Mesenchymal stem cell (in vitro differentiated cells and primary cell): Measurements from ENCODE around the gene PAX5.

ENCODE experiments used
- DNase-seq: peaks from one replicate; pipeline ENCODE4 v3.0.0-alpha.2; 2013
- H2AFZ ChIP-seq: one replicate; pipeline ENCODE4 v1.6.1; 2013; ENCODE audit warnings: low read depth, mild to moderate bottlenecking, control low read depth, inconsistent platforms, low read length, moderate library complexity
- H2AK5ac ChIP-seq: 2 replicates; pipeline ENCODE4 v1.6.1; 2013; ENCODE audit warnings: low read length, moderate library complexity, mild to moderate bottlenecking, inconsistent platforms; ENCODE audit not compliant: severe bottlenecking
- H2BK120ac ChIP-seq: one replicate; pipeline ENCODE4 v1.6.1; 2013; ENCODE audit warnings: low read depth, mild to moderate bottlenecking, inconsistent platforms, low read length, moderate library complexity
- H2BK12ac ChIP-seq, 2 experiments: one replicate each; pipeline ENCODE4 v1.6.1; 2013; ENCODE audit warnings: inconsistent platforms in 2 of 2, low read length in 2 of 2, mild to moderate bottlenecking in 2 of 2, moderate library complexity in 2 of 2, control low read depth in 1 of 2
- H2BK15ac ChIP-seq: one replicate; pipeline ENCODE4 v1.6.1; 2013; ENCODE audit warnings: mild to moderate bottlenecking, low read depth, inconsistent platforms; ENCODE audit not compliant: poor library complexity, severe bottlenecking
- H2BK5ac ChIP-seq: 2 replicates; pipeline ENCODE4 v1.6.1; 2013; ENCODE audit warnings: low read depth, mild to moderate bottlenecking, low read length, control low read depth, inconsistent platforms; ENCODE audit not compliant: poor library complexity, severe bottlenecking
- H3K14ac ChIP-seq, 2 experiments: one replicate each; pipeline ENCODE4 v1.6.1; 2013; ENCODE audit warnings: inconsistent platforms in 2 of 2, low read length in 2 of 2, control low read depth in 1 of 2, mild to moderate bottlenecking in 1 of 2, moderate library complexity in 1 of 2
- H3K18ac ChIP-seq, 2 experiments: one replicate each; pipeline ENCODE4 v1.6.1; 2013; ENCODE audit warnings: inconsistent platforms in 2 of 2, low read length in 2 of 2, control low read depth in 1 of 2, low read depth in 1 of 2, mild to moderate bottlenecking in 1 of 2
- H3K23ac ChIP-seq, 2 experiments: one replicate each; pipeline ENCODE4 v1.6.1; 2013; ENCODE audit warnings: inconsistent platforms in 2 of 2, low read length in 2 of 2, mild to moderate bottlenecking in 2 of 2, moderate library complexity in 2 of 2, control low read depth in 1 of 2
- H3K27ac ChIP-seq: 2 replicates; pipeline ENCODE4 v1.5.1; 2013; ENCODE audit warnings: mild to moderate bottlenecking, moderate library complexity, low read length, control low read depth, inconsistent platforms; ENCODE audit not compliant: poor library complexity, severe bottlenecking
- H3K27me3 ChIP-seq, 2 experiments: 2 replicates each; pipeline versions ENCODE4 v1.6.1 to v1.7.0; 2013; ENCODE audit warnings: low read length in 2 of 2, mild to moderate bottlenecking in 2 of 2, moderate library complexity in 2 of 2, control low read depth in 1 of 2, inconsistent platforms in 1 of 2; ENCODE audit not compliant: control insufficient read depth in 1 of 2, insufficient read depth in 1 of 2
- H3K36me3 ChIP-seq, 2 experiments: 2 replicates each; pipeline versions ENCODE4 v1.6.1 to v1.7.0; 2013; ENCODE audit warnings: low read length in 2 of 2, control low read depth in 1 of 2, inconsistent platforms in 1 of 2, low read depth in 1 of 2, mild to moderate bottlenecking in 1 of 2; ENCODE audit not compliant: insufficient read depth in 2 of 2, control insufficient read depth in 1 of 2
- H3K4ac ChIP-seq, 2 experiments: one replicate each; pipeline ENCODE4 v1.6.1; 2013; ENCODE audit warnings: inconsistent platforms in 2 of 2, low read length in 2 of 2, mild to moderate bottlenecking in 2 of 2, moderate library complexity in 2 of 2, control low read depth in 1 of 2, low read depth in 1 of 2
- H3K4me1 ChIP-seq: 2 replicates; pipeline ENCODE4 v1.6.1; 2013; ENCODE audit warnings: low read depth, low read length, control low read depth; ENCODE audit not compliant: control insufficient read depth, insufficient read depth
- H3K4me2 ChIP-seq: 2 replicates; pipeline ENCODE4 v1.6.1; 2013; ENCODE audit warnings: low read length, mild to moderate bottlenecking, inconsistent platforms; ENCODE audit not compliant: poor library complexity, severe bottlenecking
- H3K4me3 ChIP-seq, 2 experiments: 2 replicates each; pipeline versions ENCODE4 v1.5.1 to v1.7.0; 2013; ENCODE audit warnings: low read length in 2 of 2, mild to moderate bottlenecking in 2 of 2, control low read depth in 1 of 2, low read depth in 1 of 2; ENCODE audit not compliant: insufficient read depth in 1 of 2
- H3K79me1 ChIP-seq: replicated peaks from 2 replicates; pipeline ENCODE4 v1.6.1; 2013; ENCODE audit warnings: mild to moderate bottlenecking, control low read depth, low read length, inconsistent platforms; ENCODE audit not compliant: poor library complexity, severe bottlenecking
- H3K9ac ChIP-seq: 2 replicates; pipeline ENCODE4 v1.7.0; 2013; ENCODE audit warnings: mild to moderate bottlenecking, low read length, moderate library complexity
- H3K9me3 ChIP-seq: 2 replicates; pipeline ENCODE4 v1.7.0; 2013; ENCODE audit warnings: mild to moderate bottlenecking, low read length; ENCODE audit not compliant: control insufficient read depth
- H4K8ac ChIP-seq: one replicate; pipeline ENCODE4 v1.6.1; 2013; ENCODE audit warnings: inconsistent platforms, mild to moderate bottlenecking, low read length, moderate library complexity
- H4K91ac ChIP-seq: one replicate; pipeline ENCODE4 v1.6.1; 2013; ENCODE audit warnings: mild to moderate bottlenecking, low read length, inconsistent platforms
- WGBS: methylation state at CpG from one replicate; pipeline ENCODE4 v1.1.7; 2013; ENCODE audit warnings: mixed read lengths; 5-methylcytosine and 5-hydroxymethylcytosine counted together

Gene PAX5

DNA sequence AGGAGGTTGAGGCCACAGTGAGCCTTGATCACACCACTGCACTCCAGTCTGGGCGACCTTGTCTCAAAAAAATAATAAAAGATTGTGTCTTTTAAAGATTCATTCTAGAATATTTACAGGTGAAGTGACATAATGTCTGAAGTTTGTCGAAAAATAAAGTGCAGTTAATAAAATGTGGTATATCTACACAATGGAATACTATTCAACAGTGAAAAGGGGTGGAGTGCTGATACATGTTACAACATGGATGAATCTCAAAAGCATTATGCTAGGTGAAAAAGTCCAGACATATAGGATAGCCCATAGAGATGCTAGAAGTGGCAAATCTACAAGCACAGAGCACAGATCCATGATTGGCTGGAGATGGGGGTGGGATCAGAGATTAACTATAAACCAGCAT lies 101.9 kb downstream of the PAX5 start:
- Histone ChIP-seq H3K4me3 (no peak overlapping the region), H4K91ac (no peak overlapping the region), H4K8ac (no peak overlapping the region), H3K14ac (no peak overlapping the region), H3K79me1 (no peaks in the 10 kb centered on the region), H2BK15ac (no peak overlapping the region), H3K23ac (no peak overlapping the region), H2BK5ac (no peak overlapping the region), H2AFZ (no peak overlapping the region), H3K18ac (no peak overlapping the region), H3K9me3 (peaks cover 5% of the 10 kb centered on the region), H2BK12ac (no peak overlapping the region), H3K27me3 (peaks cover 47 to 83% of the 10 kb centered on the region in 2 experiments), H3K27ac (no peak overlapping the region), H3K4me2 (no peak overlapping the region), H2AK5ac (no peak overlapping the region), H3K36me3 (no peaks in the 10 kb centered on the region), H3K9ac (no peak overlapping the region), H3K4me1 (peaks cover 3% of the 10 kb centered on the region), H3K4ac (no peak overlapping the region), H2BK120ac (no peak overlapping the region)
- WGBS, result 25% methylated on average over 1 of the region's 2 CpGs
- no peak for DNase-seq

DNA sequence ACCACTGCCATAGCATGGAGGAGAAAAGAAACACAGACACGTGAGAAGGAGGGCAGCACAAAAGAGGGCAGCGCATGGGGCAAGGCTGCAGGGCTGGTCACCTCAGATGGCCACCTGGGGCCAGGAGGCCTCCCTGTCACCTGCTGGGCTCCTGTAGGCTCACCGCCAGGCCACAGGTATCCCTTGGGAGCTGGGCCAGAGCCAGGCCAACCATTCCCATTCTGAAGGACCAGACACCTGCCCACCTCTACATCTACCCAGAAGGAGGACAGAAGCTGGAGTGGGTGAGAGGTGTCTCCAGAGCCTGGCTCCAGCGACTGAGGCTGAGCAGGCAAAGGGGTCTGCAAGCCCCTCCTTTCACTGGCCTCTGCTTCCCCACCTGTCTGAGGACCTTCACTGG lies 103.1 kb downstream of the PAX5 start:
- H3K23ac ChIP-seq, result no peak overlapping the region
- WGBS, result 75% methylated on average over 3 of the region's 4 CpGs
- H2BK15ac ChIP-seq, result no peak overlapping the region
- H3K4me3 ChIP-seq, result no peak overlapping the region
- no peak overlapping the region for H3K4me2 ChIP-seq
- DNase-seq, result no peak
- H3K14ac ChIP-seq, result no peak overlapping the region
- H3K4ac ChIP-seq, result no peak overlapping the region
- H4K8ac ChIP-seq, result no peak overlapping the region
- no peak overlapping the region for H2BK120ac ChIP-seq
- no peak overlapping the region for H2AK5ac ChIP-seq
- H3K4me1 ChIP-seq, result no peaks in the 10 kb centered on the region
- H3K36me3 ChIP-seq, result no peaks in the 10 kb centered on the region
- H3K79me1 ChIP-seq, result no peaks in the 10 kb centered on the region
- H4K91ac ChIP-seq, result no peak overlapping the region
- no peak overlapping the region for H3K27ac ChIP-seq
- no peak overlapping the region for H3K18ac ChIP-seq
- H3K9me3 ChIP-seq, result peaks cover 5% of the 10 kb centered on the region
- no peak overlapping the region for H2AFZ ChIP-seq
- H2BK12ac ChIP-seq, result no peak overlapping the region
- H3K9ac ChIP-seq, result no peak overlapping the region
- H2BK5ac ChIP-seq, result no peak overlapping the region
- peaks cover 47 to 83% of the 10 kb centered on the region in 2 experiments for H3K27me3 ChIP-seq

DNA sequence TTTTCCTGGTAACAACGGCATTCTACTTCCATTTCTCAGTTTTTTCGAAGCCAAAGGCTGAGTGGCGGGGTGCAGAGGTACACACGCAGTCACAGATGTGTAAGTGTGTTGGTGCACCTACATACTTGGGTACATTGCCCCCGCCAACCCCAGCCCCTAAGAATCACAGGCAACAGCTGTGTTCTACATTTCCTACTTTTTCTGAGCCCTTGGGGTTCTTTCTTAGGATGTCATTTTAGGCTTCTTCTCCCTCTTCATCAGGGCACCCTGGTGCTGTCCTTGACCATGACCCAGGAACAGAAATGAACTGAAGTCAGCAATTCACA lies 104.8 kb downstream of the PAX5 start:
- Histone ChIP-seq H3K27ac (no peak overlapping the region), H3K27me3 (peaks cover 41 to 79% of the 10 kb centered on the region in 2 experiments), H2BK12ac (no peak overlapping the region), H3K4me2 (no peak overlapping the region), H3K18ac (no peak overlapping the region), H3K4me1 (no peaks in the 10 kb centered on the region), H3K36me3 (no peaks in the 10 kb centered on the region), H4K91ac (no peak overlapping the region), H4K8ac (no peak overlapping the region), H2BK5ac (no peak overlapping the region), H2BK15ac (no peak overlapping the region), H3K4ac (no peak overlapping the region), H2AK5ac (no peak overlapping the region), H3K23ac (no peak overlapping the region), H3K14ac (no peak overlapping the region), H2AFZ (no peak overlapping the region), H3K4me3 (no peak overlapping the region), H3K79me1 (no peaks in the 10 kb centered on the region), H3K9me3 (peaks cover 5% of the 10 kb centered on the region), H3K9ac (no peak overlapping the region), H2BK120ac (no peak overlapping the region)
- no peak for DNase-seq
- WGBS, result 92% methylated on average over 5 of the region's 5 CpGs

DNA sequence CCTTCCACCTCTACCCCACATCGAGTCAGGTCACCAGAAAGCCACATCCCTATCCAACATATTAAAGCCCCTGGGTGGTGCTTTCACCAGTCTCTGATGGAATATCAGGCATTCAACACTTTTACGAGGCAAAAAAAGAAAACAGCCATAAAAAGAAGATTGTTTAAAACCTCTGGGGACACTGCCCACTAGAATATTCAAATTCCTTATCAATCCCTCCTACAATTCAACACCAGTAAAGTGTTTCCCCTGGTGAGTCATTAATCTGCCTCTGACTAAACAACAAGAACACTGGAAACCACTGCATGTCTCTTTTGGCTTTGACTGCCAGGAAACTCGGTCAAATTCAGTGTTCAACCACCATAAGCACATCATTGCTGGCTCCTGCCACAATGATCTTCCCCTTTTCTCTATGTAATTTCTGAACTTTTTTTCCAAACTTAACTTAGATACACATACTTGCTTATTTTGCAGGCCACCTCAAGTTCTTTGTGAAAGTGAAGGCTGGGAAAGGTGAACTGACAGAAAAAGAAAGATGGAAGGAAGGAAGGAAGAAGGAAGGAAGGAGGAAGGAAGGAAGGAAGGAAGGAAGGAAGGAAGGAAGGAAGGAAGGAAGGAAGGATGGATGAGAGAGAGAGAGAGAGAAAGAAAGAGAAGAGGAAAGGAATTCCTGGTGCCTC lies 105.3 kb downstream of the PAX5 start:
- Histone ChIP-seq H3K27ac (no peak overlapping the region), H4K8ac (no peak overlapping the region), H3K4me2 (no peak overlapping the region), H2AFZ (no peak overlapping the region), H2BK15ac (no peak overlapping the region), H4K91ac (no peak overlapping the region), H3K27me3 (peaks cover 37 to 75% of the 10 kb centered on the region in 2 experiments), H3K36me3 (no peaks in the 10 kb centered on the region), H2BK5ac (no peak overlapping the region), H3K18ac (no peak overlapping the region), H3K9me3 (peaks cover 5% of the 10 kb centered on the region), H2AK5ac (no peak overlapping the region), H3K4me1 (no peaks in the 10 kb centered on the region), H3K4ac (no peak overlapping the region), H2BK12ac (no peak overlapping the region), H3K4me3 (no peak overlapping the region), H3K9ac (no peak overlapping the region), H2BK120ac (no peak overlapping the region), H3K14ac (no peak overlapping the region), H3K79me1 (no peaks in the 10 kb centered on the region), H3K23ac (no peak overlapping the region)
- 44% methylated on average over 3 of the region's 3 CpGs for WGBS
- peak; percentile 34 for DNase-seq
